Measurements from ENCODE around the gene FGF1.

FGF1 gene

DNA sequence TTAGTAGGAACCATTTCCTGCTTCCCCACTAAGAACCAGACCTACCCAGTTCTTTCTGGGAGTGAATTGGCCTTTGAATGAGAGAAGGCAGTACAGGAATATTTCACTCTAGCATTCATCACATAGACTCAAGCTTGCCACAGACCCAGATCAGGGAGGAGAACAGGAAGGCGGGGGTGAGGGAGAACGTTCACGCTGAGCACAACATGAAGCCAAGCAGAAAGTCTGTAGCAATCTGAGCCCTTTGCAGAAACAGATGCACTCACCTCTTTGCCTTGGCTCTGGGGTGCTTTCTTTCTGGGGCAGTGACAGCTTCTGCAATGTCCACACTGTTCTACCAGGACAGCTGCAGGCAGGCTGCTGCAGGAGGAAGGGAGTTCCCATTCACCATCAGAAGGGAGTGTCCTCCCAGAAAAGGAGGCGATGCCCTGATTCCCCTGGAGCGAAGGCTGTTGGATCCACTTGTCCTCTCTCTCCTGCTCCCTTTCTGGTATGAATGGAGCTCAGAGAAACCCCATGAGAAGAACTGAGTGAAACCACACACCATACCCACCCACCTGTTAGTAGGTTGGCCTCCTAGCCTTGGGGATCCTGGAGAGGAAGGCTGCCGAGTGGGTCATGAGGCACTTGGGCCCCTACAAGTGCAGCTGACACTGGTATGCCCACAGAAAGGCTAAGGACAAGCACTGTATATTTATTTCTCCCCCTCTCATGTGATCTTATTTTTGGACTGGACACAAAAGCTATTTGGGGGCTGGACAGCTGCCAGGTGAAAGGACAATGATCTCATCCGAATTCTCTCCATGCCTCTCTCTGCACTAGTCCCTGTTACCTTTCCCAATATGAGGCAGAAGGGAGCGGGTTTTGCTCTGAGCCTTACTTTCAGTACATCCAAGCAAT, 11.7 kb upstream of the FGF1 start:
- TF ChIP-seq, protein P1, sequence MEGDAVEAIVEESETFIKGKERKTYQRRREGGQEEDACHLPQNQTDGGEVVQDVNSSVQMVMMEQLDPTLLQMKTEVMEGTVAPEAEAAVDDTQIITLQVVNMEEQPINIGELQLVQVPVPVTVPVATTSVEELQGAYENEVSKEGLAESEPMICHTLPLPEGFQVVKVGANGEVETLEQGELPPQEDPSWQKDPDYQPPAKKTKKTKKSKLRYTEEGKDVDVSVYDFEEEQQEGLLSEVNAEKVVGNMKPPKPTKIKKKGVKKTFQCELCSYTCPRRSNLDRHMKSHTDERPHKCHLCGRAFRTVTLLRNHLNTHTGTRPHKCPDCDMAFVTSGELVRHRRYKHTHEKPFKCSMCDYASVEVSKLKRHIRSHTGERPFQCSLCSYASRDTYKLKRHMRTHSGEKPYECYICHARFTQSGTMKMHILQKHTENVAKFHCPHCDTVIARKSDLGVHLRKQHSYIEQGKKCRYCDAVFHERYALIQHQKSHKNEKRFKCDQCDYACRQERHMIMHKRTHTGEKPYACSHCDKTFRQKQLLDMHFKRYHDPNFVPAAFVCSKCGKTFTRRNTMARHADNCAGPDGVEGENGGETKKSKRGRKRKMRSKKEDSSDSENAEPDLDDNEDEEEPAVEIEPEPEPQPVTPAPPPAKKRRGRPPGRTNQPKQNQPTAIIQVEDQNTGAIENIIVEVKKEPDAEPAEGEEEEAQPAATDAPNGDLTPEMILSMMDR (IDR thresholded peaks at IDR 0.05; ENCODE audit: extremely low read depth, insufficient read depth, missing control alignments) = no peak
- in situ Hi-C loops (cut with MboI; ENCODE audit: low pct_unique_long_range_greater_than_20kb, low sequenced_read_pairs, unreplicated experiment) = no loop called here
- DNase-seq (ENCODE audit: low spot score) = no peak

DNA sequence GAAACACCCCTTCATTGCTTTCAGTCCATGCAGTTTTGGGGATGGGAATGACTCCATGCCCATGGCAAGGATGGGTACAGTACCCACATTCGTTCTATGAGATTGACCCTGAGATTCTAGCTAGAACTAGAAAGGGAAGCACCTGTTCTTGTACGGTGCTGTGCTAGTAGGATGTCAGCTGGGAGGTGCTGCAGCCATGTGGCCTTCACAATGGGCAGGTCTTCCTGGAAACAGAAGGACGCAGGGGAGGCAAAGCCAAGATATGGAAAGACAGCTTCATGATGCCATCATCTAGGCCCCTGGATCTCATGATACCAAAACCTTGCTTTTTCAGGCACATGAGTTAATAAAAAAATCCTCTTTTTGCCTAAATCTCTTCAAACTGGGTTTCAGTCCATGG, 10.5 kb upstream of the FGF1 start:
- TF ChIP-seq, protein P1 (IDR thresholded peaks at IDR 0.05; ENCODE audit: extremely low read depth, insufficient read depth, missing control alignments) = no peak
- in situ Hi-C loops (cut with MboI; ENCODE audit: low pct_unique_long_range_greater_than_20kb, low sequenced_read_pairs, unreplicated experiment) = no loop called here
- no peak for DNase-seq (ENCODE audit: low spot score)

DNA sequence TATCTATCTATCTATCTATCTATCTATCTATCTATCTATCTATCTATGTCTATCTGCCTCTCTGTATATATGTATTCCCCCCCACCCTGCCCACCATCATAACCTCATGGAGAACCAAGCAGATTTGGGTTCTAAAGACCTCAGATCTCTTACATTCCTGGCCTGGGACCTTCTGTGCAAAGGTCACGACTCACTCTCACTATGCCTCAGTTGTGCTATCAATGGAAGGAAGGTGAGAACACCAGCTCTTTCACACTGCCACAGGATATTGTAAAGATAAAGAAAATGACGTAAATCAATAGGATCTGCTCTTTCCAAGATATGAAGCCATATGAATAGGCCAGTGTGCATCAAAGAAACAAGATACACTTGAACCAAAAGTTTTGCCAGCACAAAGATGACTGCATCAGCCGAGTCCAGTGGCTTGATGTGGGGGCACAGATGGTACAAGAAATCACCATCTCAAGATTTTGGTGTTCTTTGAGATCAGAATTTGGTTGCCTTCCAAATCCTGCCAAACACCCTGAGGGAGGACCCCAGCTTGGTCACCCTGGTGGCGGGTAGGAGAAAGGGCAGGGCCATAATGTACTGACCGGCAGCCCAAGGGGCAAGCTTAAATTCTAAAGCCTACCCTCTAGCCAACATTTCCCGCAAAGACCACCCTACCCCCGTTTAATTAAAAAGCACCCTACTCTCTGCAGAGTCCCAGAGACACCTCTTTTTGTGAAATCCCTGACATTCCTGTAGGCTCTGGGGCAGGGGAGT, 8.4 kb upstream of the FGF1 start:
- in situ Hi-C loops (cut with MboI; ENCODE audit: low pct_unique_long_range_greater_than_20kb, low sequenced_read_pairs, unreplicated experiment) = no loop called here
- TF ChIP-seq, protein P1 (IDR thresholded peaks at IDR 0.05; ENCODE audit: extremely low read depth, insufficient read depth, missing control alignments) = no peak
- no peak for DNase-seq (ENCODE audit: low spot score)

DNA sequence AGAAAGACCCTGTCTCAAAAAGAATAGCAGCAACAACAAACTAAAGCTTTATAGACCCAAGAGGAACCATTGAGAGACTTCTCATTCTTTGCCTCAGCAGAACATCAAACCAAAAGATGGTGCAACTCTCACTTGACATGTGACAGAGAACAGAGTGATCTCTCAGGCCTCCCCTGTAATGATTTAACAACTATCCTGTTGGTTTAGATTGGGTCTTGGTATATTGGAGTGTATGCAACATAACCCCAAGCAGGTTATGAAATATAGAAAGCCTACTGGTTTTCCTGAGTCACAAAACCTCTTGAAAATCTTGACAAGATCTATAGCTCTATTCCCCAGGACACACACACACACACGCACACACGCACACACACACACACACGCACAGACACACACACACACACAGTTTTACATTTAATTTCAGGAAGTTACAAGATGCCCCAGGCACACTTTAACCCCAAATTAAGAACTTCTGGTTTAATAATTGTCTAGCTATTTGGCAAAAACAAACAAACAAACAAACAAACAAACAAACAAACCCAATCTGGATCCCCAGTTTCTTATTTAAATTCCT, 6.5 kb upstream of the FGF1 start:
- TF ChIP-seq, protein P1 (IDR thresholded peaks at IDR 0.05; ENCODE audit: extremely low read depth, insufficient read depth, missing control alignments) = no peak
- DNase-seq (ENCODE audit: low spot score) = no peak
- in situ Hi-C loops (cut with MboI; ENCODE audit: low pct_unique_long_range_greater_than_20kb, low sequenced_read_pairs, unreplicated experiment) = no loop called here

DNA sequence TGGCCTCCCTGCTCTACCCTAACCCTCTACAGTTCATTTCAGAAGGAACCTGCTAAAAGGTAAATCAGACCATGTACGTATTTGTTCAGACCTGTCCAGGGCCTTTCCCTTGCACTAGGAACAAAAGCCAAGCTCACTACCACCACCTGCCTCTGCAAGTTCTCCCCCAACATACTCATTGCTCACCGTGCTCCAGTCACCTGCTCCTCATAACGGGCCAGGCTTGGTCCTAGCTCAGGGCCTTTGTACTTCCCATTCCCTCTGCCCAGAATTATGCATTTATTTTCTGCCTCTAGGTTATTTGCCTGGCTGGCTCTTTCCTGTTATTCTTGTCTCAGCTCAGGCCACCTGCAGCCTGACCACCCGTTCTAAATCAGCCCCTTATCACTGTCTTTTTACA, 4.8 kb upstream of the FGF1 start:
- DNase-seq (ENCODE audit: low spot score) = no peak
- TF ChIP-seq, protein P1 (IDR thresholded peaks at IDR 0.05; ENCODE audit: extremely low read depth, insufficient read depth, missing control alignments) = no peak
- in situ Hi-C loops (cut with MboI; ENCODE audit: low pct_unique_long_range_greater_than_20kb, low sequenced_read_pairs, unreplicated experiment) = no loop called here

DNA sequence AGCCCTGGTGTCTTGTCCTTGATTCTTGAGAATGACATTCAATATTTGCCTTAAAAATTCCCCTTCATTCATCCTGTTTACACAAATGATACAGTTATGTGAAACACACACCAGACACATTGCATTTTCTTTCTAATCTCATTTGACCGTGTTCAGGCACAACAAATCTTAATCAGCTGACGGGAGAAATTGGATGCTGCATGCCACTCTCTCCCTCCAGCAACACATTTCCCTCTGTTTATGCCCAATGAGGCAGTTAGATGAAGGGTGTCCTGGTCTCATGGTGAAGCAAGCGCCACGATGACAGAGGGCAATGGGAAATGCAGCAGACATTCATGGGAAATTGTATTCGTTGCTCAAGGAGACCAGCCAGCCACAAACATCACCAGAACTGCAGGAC, 3.2 kb upstream of the FGF1 start:
- in situ Hi-C loops (cut with MboI; ENCODE audit: low pct_unique_long_range_greater_than_20kb, low sequenced_read_pairs, unreplicated experiment) = no loop called here
- DNase-seq (ENCODE audit: low spot score) = no peak
- TF ChIP-seq, protein P1 (IDR thresholded peaks at IDR 0.05; ENCODE audit: extremely low read depth, insufficient read depth, missing control alignments) = no peak
